OCI-LY7 (cell line): ENCODE data around the gene PRDX1. TPM values are rescaled to one million over a fixed set of nuclear protein-coding genes. Genes with fewer than 3 reads are reported as not detected.

Experiments used
- BruUV-seq: library from RNA; stranded (reverse); fragments of 400-500 nt; replicated peaks from 2 replicates; lab custom pipeline; 2021; lab: Mats Ljungman, UMichigan
- CTCF ChIA-PET: fragments of 300-600 bp; sonication (Branson Sonifier 250); formaldehyde crosslinking; loops from one replicate; lab custom pipeline; 2022; ENCODE audit warnings: antibody characterized with exemption; ENCODE audit not compliant: unreplicated experiment; lab: Charles Lee
- POLR2A ChIA-PET: fragments of 300-600 bp; sonication (Branson Sonifier 250); formaldehyde crosslinking; loops from one replicate; lab custom pipeline; 2022; ENCODE audit warnings: antibody characterized with exemption; lab: Charles Lee
- DNase-seq: peaks from one replicate; pipeline ENCODE4 v3.0.0-alpha.2; 2015; ENCODE audit warnings: low spot score
- H2AFZ ChIP-seq: fragments of 200-600 bp; sonication (generic), shearing (Covaris generic); 2 replicates; pipeline ENCODE4 v1.6.1; 2014; ENCODE audit warnings: mild to moderate bottlenecking, antibody characterized with exemption, low read length, moderate library complexity
- H3K27ac ChIP-seq: fragments of 200-600 bp; sonication (generic); 2 replicates; pipeline ENCODE4 v1.5.1; 2014; ENCODE audit warnings: mixed run types, low read depth, mild to moderate bottlenecking, moderate library complexity, low read length, inconsistent platforms; ENCODE audit not compliant: poor library complexity, severe bottlenecking
- H3K36me3 ChIP-seq: fragments of 200-600 bp; sonication (generic); 2 replicates; pipeline ENCODE4 v1.6.1; 2014; ENCODE audit warnings: mild to moderate bottlenecking, antibody characterized with exemption, low read length, moderate library complexity, mixed read lengths; ENCODE audit not compliant: insufficient read depth
- H3K4me1 ChIP-seq: fragments of 200-600 bp; sonication (generic); 2 replicates; pipeline ENCODE4 v1.5.1; 2014; ENCODE audit warnings: mild to moderate bottlenecking, low read length; ENCODE audit not compliant: insufficient read depth, poor library complexity, severe bottlenecking
- H3K4me2 ChIP-seq: fragments of 200-600 bp; sonication (generic); 2 replicates; pipeline ENCODE4 v1.6.1; 2014; ENCODE audit warnings: mild to moderate bottlenecking, low read length
- H3K4me3 ChIP-seq: fragments of 200-600 bp; sonication (generic); 2 replicates; pipeline ENCODE4 v1.5.1; 2014; ENCODE audit warnings: mild to moderate bottlenecking, low read depth, low read length; ENCODE audit not compliant: poor library complexity, severe bottlenecking
- H3K79me2 ChIP-seq: fragments of 200-600 bp; sonication (generic); 2 replicates; pipeline ENCODE4 v1.6.1; 2016; ENCODE audit warnings: low read depth, mild to moderate bottlenecking, low read length, moderate library complexity, mixed read lengths; ENCODE audit not compliant: insufficient read depth
- H3K9me2 ChIP-seq: fragments of 200-600 bp; sonication (generic); 2 replicates; pipeline ENCODE4 v1.6.1; 2016; ENCODE audit warnings: mild to moderate bottlenecking, low read length, mixed read lengths; ENCODE audit not compliant: insufficient read depth
- H3K9me3 ChIP-seq: fragments of 200-600 bp; sonication (generic); 2 replicates; pipeline ENCODE4 v1.6.1; 2014; ENCODE audit warnings: mild to moderate bottlenecking, mixed run types, low read length, mixed read lengths
- H4K20me1 ChIP-seq: fragments of 200-600 bp; sonication (generic); 2 replicates; pipeline ENCODE4 v1.6.1; 2014; ENCODE audit warnings: mild to moderate bottlenecking, antibody characterized with exemption, low read length, moderate library complexity, mixed read lengths; ENCODE audit not compliant: insufficient read depth
- CTCF ChIP-seq: fragments of 200-600 bp; sonication (generic); conservative IDR thresholded peaks from 2 replicates; pipeline ENCODE4 v1.5.1; 2014; ENCODE audit warnings: mild to moderate bottlenecking, antibody characterized with exemption, low read length, moderate library complexity, mixed read lengths
- EZH2phosphoT487 ChIP-seq: fragments of 200-600 bp; sonication (generic); IDR thresholded peaks from 2 replicates; pipeline ENCODE4 v1.6.1; 2018; ENCODE audit warnings: low read depth, borderline replicate concordance, mild to moderate bottlenecking, mixed run types, antibody characterized with exemption, low read length, moderate library complexity, mixed read lengths
- intact Hi-C: fragments of 100-400 bp; cut with micrococcal nuclease; formaldehyde crosslinking; loops from one replicate; pipeline ENCODE4 v1.10.0; 2022; ENCODE audit not compliant: unreplicated experiment
- total RNA-seq, 2 experiments: library from RNA; depleted of rRNA in 1 of 2; stranded (reverse); fragments of >200 nt in 1 of 2; shearing (Covaris generic) in 1 of 2; gene quantifications; 2 replicates each; pipeline ENCODE4 v1.2.3, GENCODE V29; 2014 to 2022

The PRDX1 gene
- total RNA-seq, 2 experiments from 2014 or later = 814 to 851 TPM

- peaks cover 64% of the 10 kb centered on the region for H3K36me3 ChIP-seq
- no peak overlapping the region for H2AFZ ChIP-seq
- POLR2A ChIA-PET = interaction anchor here (0.7 to 3.5 kb wide), 6 partner anchors 12 to 70 kb away, joined by 3 to 27 read pairs (median 4); partner anchors contain the start of genes CCDC163, MMACHC and PRDX1
- no peak overlapping the region for H3K27ac ChIP-seq
- CTCF ChIA-PET = interaction anchor here (0.6 to 2.3 kb wide), 6 partner anchors 11 to 654 kb away, joined by 3 to 12 read pairs (median 4); partner anchors contain the start of genes CCDC163 and MMACHC
- no peaks in the 10 kb centered on the region for H3K79me2 ChIP-seq
- DNase-seq = peak; percentile 77
- BruUV-seq = no TSS peak
- intact Hi-C loops = loop anchor here (1.0 to 2.0 kb wide), 3 partner anchors 58 to 211 kb away; partner anchors contain the start of genes CCDC163 and MMACHC
- H3K4me2 ChIP-seq = no peak overlapping the region
- H3K9me2 ChIP-seq = no peaks in the 10 kb centered on the region
- TF ChIP-seq CTCF (peak; percentile 99), EZH2phosphoT487 (no peak)
- H4K20me1 ChIP-seq = no peaks in the 10 kb centered on the region
- no peaks in the 10 kb centered on the region for H3K4me1 ChIP-seq
- H3K4me3 ChIP-seq = no peak overlapping the region
- H3K9me3 ChIP-seq = no peaks in the 10 kb centered on the region
Measured at GRCh38 chr1:45569962-45570581, 48.4 kb upstream of the PRDX1 start.

GRCh38 chr1:45569571-45569961, 47.9 kb upstream of the PRDX1 start:
- Histone ChIP-seq H3K4me2 (no peak overlapping the region), H3K4me1 (no peaks in the 10 kb centered on the region), H4K20me1 (no peaks in the 10 kb centered on the region), H3K36me3 (peaks cover 64% of the 10 kb centered on the region), H3K27ac (no peak overlapping the region), H3K4me3 (no peak overlapping the region), H3K79me2 (no peaks in the 10 kb centered on the region), H2AFZ (no peak overlapping the region), H3K9me3 (no peaks in the 10 kb centered on the region), H3K9me2 (no peaks in the 10 kb centered on the region)
- no peak for TF ChIP-seq EZH2phosphoT487
- TF ChIP-seq CTCF = no peak
- CTCF ChIA-PET = interaction anchor here (0.9 to 2.3 kb wide), 5 partner anchors 10 to 229 kb away, joined by 3 to 12 read pairs (median 4); partner anchors contain the start of genes CCDC163 and MMACHC
- intact Hi-C loops = no loop called here
- POLR2A ChIA-PET = interaction anchor here (0.8 to 3.5 kb wide), 5 partner anchors 9 to 70 kb away, joined by 3 to 27 read pairs (median 3); partner anchors contain the start of genes CCDC163, MMACHC and PRDX1
- no TSS peak for BruUV-seq
- no peak for DNase-seq

GRCh38 chr1:45568421-45568820, 46.7 kb upstream of the PRDX1 start:
- H2AFZ ChIP-seq = no peak overlapping the region
- H3K36me3 ChIP-seq = peaks cover 75% of the 10 kb centered on the region
- DNase-seq = no peak
- no peaks in the 10 kb centered on the region for H3K4me1 ChIP-seq
- no peaks in the 10 kb centered on the region for H3K9me2 ChIP-seq
- no peak overlapping the region for H3K4me3 ChIP-seq
- BruUV-seq = no TSS peak
- H3K79me2 ChIP-seq = no peaks in the 10 kb centered on the region
- POLR2A ChIA-PET = interaction anchor here (0.6 to 3.5 kb wide), 4 partner anchors 11 to 379 kb away, joined by 3 to 27 read pairs (median 8); partner anchors contain the start of gene PRDX1
- no peaks in the 10 kb centered on the region for H4K20me1 ChIP-seq
- intact Hi-C loops = no loop called here
- no peak overlapping the region for H3K4me2 ChIP-seq
- TF ChIP-seq EZH2phosphoT487 = no peak
- no peak for TF ChIP-seq CTCF
- CTCF ChIA-PET = interaction anchor here (0.6 to 2.3 kb wide), 3 partner anchors 56 to 610 kb away, joined by 5 to 12 read pairs (median 8); partner anchors contain the start of genes CCDC163 and MMACHC
- no peak overlapping the region for H3K27ac ChIP-seq
- H3K9me3 ChIP-seq = no peaks in the 10 kb centered on the region
